Measurements from ENCODE around the gene WDR31.

The WDR31 gene

DNA sequence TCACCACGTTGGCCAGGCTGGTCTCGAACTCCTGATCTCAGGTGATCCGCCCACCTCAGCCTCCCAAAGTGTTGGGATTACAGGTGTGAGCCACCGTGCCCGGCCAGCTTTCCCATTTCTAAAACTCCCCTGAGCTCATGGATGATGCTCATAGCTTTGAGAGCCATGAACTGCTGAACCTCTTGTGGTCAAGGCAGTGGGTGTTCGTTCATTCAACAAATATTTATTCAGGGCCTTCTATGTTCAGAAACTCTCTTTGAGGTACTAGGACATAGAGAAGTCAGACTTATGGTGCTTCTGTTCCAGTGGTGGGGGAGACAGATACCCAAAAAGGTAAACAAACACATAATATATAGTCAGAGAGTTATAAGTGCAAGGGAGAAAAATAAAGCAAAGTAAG, 11.9 kb upstream of the WDR31 start:
- DNase-seq (ENCODE audit: low spot score), result no peak
- no peak for TF ChIP-seq CTCF (IDR thresholded peaks at IDR 0.05; ENCODE audit: extremely low read depth, missing control alignments)

DNA sequence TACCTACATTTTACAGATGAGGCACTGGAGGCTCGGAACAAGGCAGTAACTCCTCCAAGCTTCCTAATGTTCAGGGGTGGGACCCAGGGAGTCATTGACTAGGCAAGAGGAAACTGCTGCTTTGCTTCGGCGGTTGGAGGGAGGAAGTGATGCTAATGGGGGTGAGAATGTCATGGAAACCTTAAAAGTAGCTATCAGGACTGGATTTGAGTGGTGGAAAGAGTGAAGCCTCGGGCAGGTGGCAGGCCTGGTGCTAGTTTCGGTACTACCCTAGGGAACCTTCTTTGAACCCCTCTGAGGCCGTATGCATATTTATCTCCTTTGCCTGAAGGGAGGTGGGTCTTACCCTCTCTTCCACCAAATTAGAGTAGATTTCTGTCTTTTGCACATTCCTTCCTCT, 10.9 kb upstream of the WDR31 start:
- DNase-seq (ENCODE audit: low spot score), result peak; percentile 69
- TF ChIP-seq CTCF (IDR thresholded peaks at IDR 0.05; ENCODE audit: extremely low read depth, missing control alignments), result no peak

DNA sequence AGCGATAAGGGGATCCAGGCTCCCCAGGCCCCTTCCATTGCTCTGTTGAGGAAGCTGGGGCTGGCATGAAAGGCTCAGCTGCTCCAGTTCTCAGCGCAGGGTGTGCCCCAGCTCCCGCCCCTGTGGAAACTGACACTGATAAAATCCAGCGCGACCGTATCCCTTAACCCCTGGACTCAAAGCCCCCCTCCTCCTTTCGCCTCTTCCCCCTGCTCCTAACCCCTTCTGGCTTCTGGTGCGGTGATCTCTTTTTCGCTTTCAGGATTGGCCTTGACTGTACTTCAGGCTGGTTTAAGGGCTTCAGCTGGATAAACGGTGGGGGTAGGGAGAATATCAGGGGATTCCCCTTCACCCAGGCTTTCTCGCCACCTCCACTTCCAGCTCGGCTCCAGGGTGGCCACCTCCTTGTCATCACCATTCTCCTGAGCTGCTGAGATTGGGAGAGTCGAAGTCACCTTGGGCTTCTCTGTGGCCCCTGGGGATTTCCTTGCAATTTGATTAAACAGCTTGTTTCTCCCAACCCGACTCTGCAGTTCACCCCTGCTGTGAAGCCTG, 10.1 kb upstream of the WDR31 start:
- DNase-seq (ENCODE audit: low spot score), result peak; percentile 63
- no peak for TF ChIP-seq CTCF (IDR thresholded peaks at IDR 0.05; ENCODE audit: extremely low read depth, missing control alignments)

DNA sequence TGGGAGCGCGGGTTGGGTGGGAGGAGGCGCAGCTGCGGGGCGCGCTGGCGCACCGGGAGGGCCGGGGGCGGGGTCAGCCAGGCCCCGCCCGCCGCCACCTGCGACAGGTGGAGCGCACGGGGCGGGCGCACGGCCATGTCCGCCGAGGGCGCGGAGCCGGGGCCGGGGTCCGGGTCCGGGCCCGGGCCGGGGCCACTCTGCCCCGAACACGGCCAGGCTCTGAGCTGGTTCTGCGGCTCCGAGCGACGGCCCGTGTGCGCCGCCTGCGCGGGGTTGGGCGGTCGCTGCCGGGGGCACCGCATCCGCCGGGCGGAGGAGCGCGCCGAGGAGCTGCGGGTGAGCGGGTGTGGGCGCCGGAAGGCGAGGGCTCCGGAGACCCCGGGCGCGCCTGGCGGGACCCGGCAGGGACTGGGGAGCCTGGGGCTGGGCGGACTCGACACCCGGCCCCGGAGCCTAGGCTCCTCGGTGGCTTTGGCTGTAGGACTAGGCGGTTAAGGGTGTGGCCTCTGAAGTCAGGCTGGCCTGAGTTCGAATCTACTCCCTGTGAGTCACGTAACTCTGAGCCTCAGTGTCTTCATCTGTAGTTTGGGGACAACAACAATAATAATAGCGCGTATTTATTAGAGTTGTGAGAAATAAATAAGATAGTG, 9.5 kb upstream of the WDR31 start, which contains the start of gene BSPRY:
BSPRY (plus strand) TSS at position 97 of the 650 bp plus-strand sequence; CDS start at position 136, 39 bp downstream.
- no peak for TF ChIP-seq CTCF (IDR thresholded peaks at IDR 0.05; ENCODE audit: extremely low read depth, missing control alignments)
- DNase-seq (ENCODE audit: low spot score), result peak; percentile 75

DNA sequence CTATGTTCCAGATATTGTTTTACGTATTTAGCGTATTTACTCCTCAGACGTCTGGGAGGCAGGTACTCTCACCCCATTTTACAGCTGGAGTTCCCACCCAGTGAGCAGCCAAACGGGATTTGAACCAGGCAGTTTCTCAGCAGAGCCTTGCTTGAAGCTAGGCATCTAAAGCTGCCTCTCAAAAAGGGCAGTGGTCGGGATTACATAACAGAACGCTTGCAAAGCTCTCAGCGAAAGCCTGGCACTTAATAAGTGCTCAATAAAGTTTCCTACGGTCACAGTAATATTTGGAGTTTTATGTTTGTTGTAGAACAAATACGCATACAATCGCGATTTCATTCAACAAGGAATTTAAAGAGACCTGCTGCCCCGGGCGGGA, 9.0 kb upstream of the WDR31 start:
- TF ChIP-seq CTCF (IDR thresholded peaks at IDR 0.05; ENCODE audit: extremely low read depth, missing control alignments), result no peak
- no peak for DNase-seq (ENCODE audit: low spot score)

DNA sequence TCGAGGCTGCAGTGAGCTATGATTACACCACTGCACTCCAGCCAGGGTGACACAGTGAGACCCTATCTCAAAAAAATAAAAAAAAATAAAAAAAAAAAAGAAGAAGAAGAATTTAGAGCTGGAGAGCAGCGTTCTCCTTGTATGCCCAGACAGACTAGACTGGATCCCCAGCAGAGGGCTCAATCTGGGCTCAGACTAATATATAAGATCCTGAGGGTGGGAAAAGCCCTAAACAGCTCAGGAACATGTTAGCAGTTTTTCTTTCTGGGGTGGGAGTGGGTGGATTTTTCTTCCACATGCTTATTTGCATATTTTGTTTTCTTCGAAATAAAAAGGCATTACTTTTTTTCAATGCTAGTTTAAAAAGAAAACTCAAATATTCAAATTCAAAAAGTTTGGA, 8.4 kb upstream of the WDR31 start:
- DNase-seq (ENCODE audit: low spot score), result no peak
- TF ChIP-seq CTCF (IDR thresholded peaks at IDR 0.05; ENCODE audit: extremely low read depth, missing control alignments), result no peak

GRCh38 chr9:113345671-113346070, 5.6 kb upstream of the WDR31 start:
- TF ChIP-seq CTCF (IDR thresholded peaks at IDR 0.05; ENCODE audit: extremely low read depth, missing control alignments), result no peak
- DNase-seq (ENCODE audit: low spot score), result no peak
